ENCODE data around the gene POTEM. TPM values are rescaled to one million over a fixed set of nuclear protein-coding genes. Genes with fewer than 3 reads are reported as not detected.
A peak's percentile ranks its signal among the peaks of the same experiment; 100 is the strongest.
"Not testable (repeated sequence)": the region's sequence is repeated elsewhere in the genome, so short reads cannot be mapped to it uniquely, and the experiment has no call there.

Gene POTEM
- total RNA-seq, 2 donors from 2014 or later: 18.1 to 124 TPM

DNA sequence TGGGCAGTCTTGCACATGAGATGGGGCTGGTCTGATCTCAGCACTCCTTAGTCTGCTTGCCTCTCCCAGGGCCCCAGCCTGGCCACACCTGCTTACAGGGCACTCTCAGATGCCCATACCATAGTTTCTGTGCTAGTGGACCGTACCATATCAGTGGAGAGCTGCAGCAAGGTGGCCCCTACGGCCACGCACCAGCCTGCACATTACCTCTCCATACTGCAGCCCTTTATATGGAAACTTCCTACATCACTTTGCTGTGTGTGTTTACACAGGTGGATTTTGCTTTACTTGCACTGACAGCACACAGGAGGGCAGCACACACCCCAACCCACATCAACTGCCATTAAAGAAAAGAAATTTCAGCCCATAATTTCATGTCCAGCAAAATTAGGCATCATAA is 35.3 kb downstream of the POTEM start:
- H3K36me3 ChIP-seq; H3K9me3 ChIP-seq; intact Hi-C loops (cut with DNase I); H3K4me3 ChIP-seq; H3K4me1 ChIP-seq (replicated peaks); H3K27me3 ChIP-seq (replicated peaks; ENCODE audit: insufficient read depth); DNase-seq (ENCODE audit: low spot score); H3K27ac ChIP-seq: not testable (repeated sequence)
- WGBS: 76% methylated on average over 3 of the region's 3 CpGs

DNA sequence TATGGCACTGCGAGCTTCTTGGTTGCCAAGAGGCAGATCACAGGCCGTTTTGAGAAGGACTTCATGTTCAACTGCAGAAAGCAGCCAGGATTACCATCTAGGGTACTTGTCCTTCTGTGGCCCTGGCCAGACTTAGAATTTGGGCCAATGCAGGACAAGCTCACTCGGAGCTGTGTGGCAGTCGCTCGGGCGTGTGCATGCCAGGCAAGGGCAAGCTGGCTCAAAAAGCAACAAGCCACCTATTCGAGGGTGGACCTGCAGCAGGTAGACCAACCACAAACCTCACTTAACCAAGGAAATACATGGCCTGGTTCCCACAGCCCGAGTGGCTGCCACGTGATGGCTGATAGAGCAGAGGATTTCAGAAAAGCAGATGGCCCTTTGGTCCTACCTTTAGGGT is 39.3 kb downstream of the POTEM start:
- H3K4me3 ChIP-seq; H3K4me1 ChIP-seq (replicated peaks); H3K9me3 ChIP-seq; H3K27me3 ChIP-seq (replicated peaks; ENCODE audit: insufficient read depth); DNase-seq (ENCODE audit: low spot score); H3K27ac ChIP-seq; intact Hi-C loops (cut with DNase I); H3K36me3 ChIP-seq: not testable (repeated sequence)
- no CpG with 5 or more reads among the region's 9 CpGs for WGBS

DNA sequence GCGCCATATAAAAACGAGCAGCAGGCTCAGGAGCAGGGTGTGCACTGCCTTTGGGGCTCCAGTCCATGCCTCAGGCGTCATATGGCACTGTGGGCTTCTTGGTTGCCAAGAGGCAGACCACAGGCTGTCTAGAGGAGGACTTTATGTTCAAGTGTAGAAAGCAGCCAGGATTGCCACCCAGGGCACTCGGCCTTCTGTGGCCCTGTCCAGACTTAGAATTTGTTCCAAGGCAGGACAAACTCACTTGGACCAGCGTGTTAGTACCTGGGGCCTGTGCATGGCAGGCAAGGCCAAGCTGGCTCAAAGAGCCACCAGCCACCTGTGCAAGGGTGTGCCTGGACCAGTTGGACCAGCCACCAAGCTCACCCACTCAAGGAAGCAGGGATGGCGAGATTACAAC is 40.4 kb downstream of the POTEM start:
- intact Hi-C loops (cut with DNase I); H3K9me3 ChIP-seq; H3K27me3 ChIP-seq (replicated peaks; ENCODE audit: insufficient read depth); H3K36me3 ChIP-seq; H3K4me3 ChIP-seq; H3K27ac ChIP-seq; H3K4me1 ChIP-seq (replicated peaks): not testable (repeated sequence)
- 70% methylated on average over 2 of the region's 6 CpGs for WGBS
- peak; percentile 1 for DNase-seq (ENCODE audit: low spot score)

DNA sequence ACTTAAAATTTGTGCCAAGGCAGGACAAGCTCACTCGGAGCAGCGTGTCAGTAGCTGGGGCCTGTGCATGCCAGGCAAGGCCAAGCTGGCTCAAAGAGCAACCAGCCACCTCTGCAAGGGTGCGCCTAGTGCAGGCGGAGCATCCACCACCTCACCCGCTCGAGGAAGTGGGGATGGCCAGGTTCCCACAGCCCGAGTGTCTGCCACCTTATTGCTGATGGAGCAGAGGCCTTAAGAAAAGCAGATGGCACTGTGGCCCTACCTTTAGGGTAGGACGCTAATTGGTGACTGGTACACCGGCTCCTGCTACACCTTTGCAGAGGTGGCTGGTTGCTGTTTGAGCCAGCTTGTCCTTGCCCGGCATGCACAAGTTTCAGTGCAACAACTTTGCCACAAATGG is 43.8 kb downstream of the POTEM start:
- WGBS: 97% methylated on average over 3 of the region's 10 CpGs
- H3K27ac ChIP-seq; intact Hi-C loops (cut with DNase I); H3K27me3 ChIP-seq (replicated peaks; ENCODE audit: insufficient read depth); H3K4me1 ChIP-seq (replicated peaks); H3K9me3 ChIP-seq; H3K4me3 ChIP-seq; H3K36me3 ChIP-seq; DNase-seq (ENCODE audit: low spot score): not testable (repeated sequence)

DNA sequence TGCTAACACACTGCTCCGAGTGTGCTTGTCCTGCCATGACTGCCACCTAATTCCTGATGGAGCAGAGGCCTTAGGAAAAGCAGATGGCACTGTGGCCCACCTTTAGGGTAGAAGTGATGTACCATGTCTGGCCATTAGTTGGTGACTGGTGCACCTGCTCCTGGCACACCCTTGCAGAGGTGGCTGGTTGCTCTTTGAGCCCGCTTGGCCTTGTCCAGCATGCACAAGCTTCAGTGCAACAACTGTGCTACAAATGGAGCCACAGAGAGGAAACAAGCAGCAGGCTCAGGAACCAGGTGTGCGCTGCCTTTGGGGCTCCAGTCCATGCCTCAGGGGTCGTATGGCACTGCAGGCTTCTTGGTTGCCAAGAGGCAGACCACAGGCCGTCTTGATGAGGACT is 44.5 kb downstream of the POTEM start:
- H3K4me1 ChIP-seq (replicated peaks); intact Hi-C loops (cut with DNase I); H3K36me3 ChIP-seq; H3K4me3 ChIP-seq; H3K27me3 ChIP-seq (replicated peaks; ENCODE audit: insufficient read depth); H3K9me3 ChIP-seq; H3K27ac ChIP-seq; DNase-seq (ENCODE audit: low spot score): not testable (repeated sequence)
- WGBS: 84% methylated on average over 2 of the region's 5 CpGs

DNA sequence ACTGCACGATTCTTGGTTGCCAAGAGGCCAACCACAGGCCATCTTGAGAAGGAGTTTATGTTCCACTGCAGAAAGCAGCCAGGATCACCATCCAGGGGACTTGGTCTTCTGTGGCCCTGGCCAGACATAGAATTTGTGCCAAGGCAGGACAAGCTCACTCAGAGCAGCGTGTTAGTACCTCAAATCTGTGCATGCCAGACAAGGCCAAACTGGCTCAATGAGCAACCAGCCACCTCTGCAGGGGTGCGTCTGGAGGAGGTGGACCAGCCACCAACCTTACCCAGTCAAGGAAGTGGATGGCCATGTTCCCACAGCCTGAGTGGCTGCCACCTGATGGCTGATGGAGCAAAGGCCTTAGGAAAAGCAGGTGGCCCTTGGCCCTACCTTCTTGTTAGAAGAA is 48.0 kb downstream of the POTEM start:
- H3K36me3 ChIP-seq; H3K9me3 ChIP-seq; H3K4me3 ChIP-seq; H3K27ac ChIP-seq; H3K4me1 ChIP-seq (replicated peaks); intact Hi-C loops (cut with DNase I); DNase-seq (ENCODE audit: low spot score); H3K27me3 ChIP-seq (replicated peaks; ENCODE audit: insufficient read depth): not testable (repeated sequence)
- WGBS: no CpG with 5 or more reads among the region's 3 CpGs

DNA sequence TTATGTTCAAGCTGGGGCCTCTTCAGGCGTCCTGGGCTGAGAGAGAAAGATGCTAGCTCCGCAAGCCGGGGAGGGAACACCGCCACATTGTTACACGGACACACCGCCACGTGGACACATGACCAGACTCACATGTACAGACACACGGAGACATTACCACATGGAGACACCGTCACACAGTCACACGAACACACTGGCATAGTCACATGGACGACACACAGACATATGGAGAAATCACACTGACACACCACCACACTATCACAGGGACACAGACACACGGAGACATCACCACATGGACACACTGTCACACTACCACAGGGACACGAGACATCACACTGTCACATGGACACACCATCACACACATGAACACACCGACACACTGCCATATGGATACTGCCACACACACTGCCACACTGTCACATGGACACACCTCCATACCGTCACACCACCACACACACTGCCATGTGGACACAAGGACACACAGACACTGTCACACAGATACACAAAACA is 57.9 kb downstream of the POTEM start:
- H3K27me3 ChIP-seq (replicated peaks; ENCODE audit: insufficient read depth); DNase-seq (ENCODE audit: low spot score); H3K4me1 ChIP-seq (replicated peaks); H3K4me3 ChIP-seq; intact Hi-C loops (cut with DNase I); H3K36me3 ChIP-seq; H3K27ac ChIP-seq; H3K9me3 ChIP-seq: not testable (repeated sequence)
- no CpG with 5 or more reads among the region's 15 CpGs for WGBS

DNA sequence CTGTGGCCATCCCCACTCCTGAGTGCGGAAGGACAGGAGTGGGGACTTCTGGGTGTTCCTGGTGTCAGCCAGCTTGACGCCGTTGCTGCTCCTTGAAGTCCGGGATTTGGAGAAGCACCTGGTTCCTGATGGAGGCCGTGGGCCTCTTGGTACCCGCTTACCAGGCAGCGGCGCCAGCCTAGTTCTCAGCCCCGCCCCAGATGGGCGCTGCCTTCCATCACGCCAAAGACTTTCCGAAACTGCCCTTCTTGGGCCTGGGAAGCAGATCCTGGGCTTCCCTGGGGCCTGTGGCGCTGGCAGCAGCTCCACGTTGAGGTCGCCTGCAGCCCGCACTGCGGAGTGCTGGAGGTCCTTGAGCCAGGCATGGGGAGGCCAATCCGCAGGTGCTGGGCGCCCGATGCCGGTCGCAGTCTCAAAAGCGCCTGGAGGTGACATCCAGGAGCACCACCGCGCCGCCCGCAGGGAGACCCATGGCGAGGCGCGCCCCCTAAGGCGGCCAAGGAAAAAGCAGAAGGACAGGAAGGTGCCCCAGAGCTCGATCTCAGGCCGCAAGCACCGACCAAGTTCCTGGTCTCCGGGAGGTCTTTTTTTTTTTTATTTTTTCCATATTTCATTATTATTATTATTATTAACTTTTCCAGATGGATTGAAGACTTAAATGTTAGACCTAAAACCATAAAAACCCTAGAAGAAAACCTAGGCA is 59.6 kb downstream of the POTEM start:
- intact Hi-C loops (cut with DNase I); H3K4me1 ChIP-seq (replicated peaks); H3K27ac ChIP-seq; H3K9me3 ChIP-seq; H3K4me3 ChIP-seq; H3K36me3 ChIP-seq; H3K27me3 ChIP-seq (replicated peaks; ENCODE audit: insufficient read depth); DNase-seq (ENCODE audit: low spot score): not testable (repeated sequence)
- 90% methylated on average over 2 of the region's 35 CpGs for WGBS

DNA sequence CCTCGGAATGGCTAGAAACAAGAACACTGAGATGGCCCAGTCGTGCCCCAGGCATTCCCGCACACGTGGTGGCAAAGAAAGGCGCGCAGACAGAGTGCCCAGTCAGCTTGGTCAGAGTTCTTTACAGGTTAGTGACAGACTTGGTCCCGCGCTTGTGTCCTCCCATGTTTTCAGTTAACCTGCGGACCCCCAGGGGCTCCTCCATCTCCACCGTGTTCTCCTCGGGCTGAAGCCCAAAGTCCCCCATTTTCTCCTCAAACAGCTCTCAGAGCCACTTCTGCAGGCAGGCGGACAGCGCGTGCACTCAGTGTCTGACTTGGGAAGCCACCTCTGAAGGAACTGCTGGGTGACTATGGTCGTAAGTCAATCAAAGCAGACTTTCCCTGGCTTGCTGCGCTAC is 60.7 kb downstream of the POTEM start:
- H3K4me3 ChIP-seq; H3K27me3 ChIP-seq (replicated peaks; ENCODE audit: insufficient read depth); H3K4me1 ChIP-seq (replicated peaks); H3K27ac ChIP-seq; DNase-seq (ENCODE audit: low spot score); H3K36me3 ChIP-seq; H3K9me3 ChIP-seq; intact Hi-C loops (cut with DNase I): not testable (repeated sequence)
- no CpG with 5 or more reads among the region's 16 CpGs for WGBS

DNA sequence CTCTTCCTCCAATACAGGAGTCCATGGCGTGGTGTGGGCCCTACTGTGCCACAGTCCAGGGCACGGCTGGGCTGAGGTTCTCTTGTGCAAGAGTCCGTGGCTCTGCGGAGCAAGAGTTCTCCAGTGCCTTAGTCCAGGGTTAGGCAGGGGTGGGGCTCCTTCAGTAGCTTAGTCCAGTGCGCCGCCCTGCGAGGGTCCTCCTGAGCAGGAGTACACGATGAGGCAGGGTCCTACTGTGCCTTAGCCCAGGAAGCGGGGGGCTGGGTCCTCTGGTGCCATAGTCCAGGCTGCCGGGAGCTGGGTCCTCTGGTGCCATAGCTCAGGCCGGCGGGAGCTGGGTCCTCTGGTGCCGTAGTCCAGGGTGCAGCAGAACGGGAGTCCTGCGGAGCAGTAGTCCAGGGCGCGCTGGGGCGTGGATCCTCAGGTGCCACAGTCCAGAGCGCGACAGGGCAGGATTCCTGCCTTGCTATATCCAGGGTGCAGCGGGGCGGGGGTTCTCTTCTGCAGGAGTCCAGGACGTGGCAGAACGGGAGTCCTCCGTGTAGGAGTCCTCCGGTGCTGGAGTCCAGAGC is 69.7 kb downstream of the POTEM start:
- H3K36me3 ChIP-seq; H3K9me3 ChIP-seq; DNase-seq (ENCODE audit: low spot score); H3K4me1 ChIP-seq (replicated peaks); H3K27ac ChIP-seq; intact Hi-C loops (cut with DNase I); H3K27me3 ChIP-seq (replicated peaks; ENCODE audit: insufficient read depth); H3K4me3 ChIP-seq: not testable (repeated sequence)
- no CpG with 5 or more reads among the region's 26 CpGs for WGBS

DNA sequence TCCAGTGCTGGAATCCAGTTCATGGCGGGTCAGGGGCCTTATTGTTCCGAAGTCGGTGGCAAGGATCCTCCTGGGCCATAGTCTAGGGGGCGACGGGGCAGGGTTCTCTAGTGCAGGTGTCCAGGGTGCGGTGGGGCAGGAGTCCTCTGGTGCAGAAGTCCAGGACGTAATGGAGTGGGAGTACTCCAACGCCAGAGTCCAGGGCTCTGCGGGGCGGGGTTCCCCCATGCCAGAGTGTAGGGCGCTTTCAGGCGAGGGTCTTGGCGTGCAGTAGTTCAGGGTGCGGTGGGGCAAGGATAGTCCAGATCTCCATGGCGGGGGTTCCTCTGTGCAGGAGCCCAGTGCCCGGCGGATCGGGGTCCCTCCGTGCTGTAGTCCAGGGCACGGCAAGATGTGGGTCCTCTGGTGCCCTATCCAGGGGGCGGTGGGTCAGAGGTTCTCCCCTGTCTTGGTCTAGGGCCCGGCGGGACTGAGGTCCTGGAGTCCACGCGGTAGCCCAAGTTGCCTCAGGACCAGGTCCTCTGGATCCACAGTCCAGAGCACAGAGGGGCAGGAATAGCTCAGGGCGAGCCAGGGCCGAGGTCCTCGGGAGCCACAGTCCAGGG is 70.9 kb downstream of the POTEM start:
- H3K27me3 ChIP-seq (replicated peaks; ENCODE audit: insufficient read depth); H3K4me3 ChIP-seq; H3K4me1 ChIP-seq (replicated peaks); H3K36me3 ChIP-seq; H3K9me3 ChIP-seq; H3K27ac ChIP-seq; DNase-seq (ENCODE audit: low spot score); intact Hi-C loops (cut with DNase I): not testable (repeated sequence)
- WGBS: no CpG with 5 or more reads among the region's 28 CpGs

DNA sequence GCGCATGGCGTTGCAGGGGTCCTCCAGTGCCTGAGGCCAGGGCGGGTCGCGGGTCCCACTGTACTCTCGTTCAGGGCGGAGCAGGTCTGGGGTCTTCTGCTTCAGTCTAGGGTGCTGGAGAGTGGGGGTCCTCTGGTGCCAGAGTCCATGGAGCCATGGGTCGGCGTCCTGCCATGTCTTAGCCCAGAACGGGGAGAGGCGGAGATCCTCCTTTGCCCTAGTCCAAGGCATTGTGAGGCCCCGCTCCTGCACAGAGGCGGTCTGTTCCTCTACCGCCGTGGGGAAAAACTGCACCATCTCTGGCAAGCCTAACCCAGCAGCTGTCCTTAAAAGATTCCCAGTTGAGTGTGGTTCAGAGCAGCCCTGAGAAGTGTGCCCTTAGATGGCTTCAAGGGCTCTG is 71.6 kb downstream of the POTEM start:
- DNase-seq (ENCODE audit: low spot score); H3K4me3 ChIP-seq; H3K27ac ChIP-seq; H3K27me3 ChIP-seq (replicated peaks; ENCODE audit: insufficient read depth); intact Hi-C loops (cut with DNase I); H3K4me1 ChIP-seq (replicated peaks); H3K9me3 ChIP-seq; H3K36me3 ChIP-seq: not testable (repeated sequence)
- no CpG with 5 or more reads among the region's 15 CpGs for WGBS

DNA sequence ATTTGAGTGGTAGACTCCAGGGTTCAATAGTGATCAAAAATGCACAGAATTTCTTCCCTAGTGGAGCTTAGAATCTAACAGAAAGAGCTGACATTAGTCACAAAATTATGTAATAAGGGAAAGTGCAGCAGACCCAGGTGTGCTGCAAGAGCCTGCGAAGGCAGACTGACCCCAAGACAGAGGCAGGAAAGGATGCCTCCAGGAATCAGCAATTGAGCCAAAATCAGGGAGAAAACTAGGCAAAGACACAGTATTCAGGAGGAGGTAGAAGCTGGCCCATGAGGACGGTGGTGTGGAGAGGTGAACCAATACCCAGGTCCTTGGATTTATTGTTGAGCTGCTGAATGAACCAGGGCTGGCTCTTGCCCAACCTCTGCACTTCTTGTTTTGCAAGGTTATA is 76.2 kb downstream of the POTEM start:
- H3K4me1 ChIP-seq (replicated peaks); H3K4me3 ChIP-seq; DNase-seq (ENCODE audit: low spot score); H3K27ac ChIP-seq; intact Hi-C loops (cut with DNase I); H3K36me3 ChIP-seq; H3K27me3 ChIP-seq (replicated peaks; ENCODE audit: insufficient read depth); H3K9me3 ChIP-seq: not testable (repeated sequence)
- 55% methylated on average over 2 of the region's 2 CpGs for WGBS
